Heart left ventricle (tissue), 13 donors: ENCODE results near the gene IRX2.

Experiments used
- POLR2A ChIP-seq, 2 donors: fragments of 450-650 bp; IDR thresholded peaks; one replicate each; pipeline ENCODE4 v1.6.1; 2017; ENCODE audit warnings: antibody characterized with exemption in 2 of 2, mild to moderate bottlenecking in 2 of 2, moderate library complexity in 2 of 2
- TF ChIP-seq, protein P1 (sequence below), 12 donors: fragments of 200-600 bp; sonication (generic) in 4 of 12; IDR thresholded peaks; one replicate each; pipeline versions ENCODE4 v1.5.0 to v1.8.0; 2018 to 2022; ENCODE audit warnings: antibody characterized with exemption in 12 of 12, mild to moderate bottlenecking in 5 of 12
- donor health status: ischemic (EF 13 %, LVEDD 7.1; RV severe dilation, severe dysfunction).
- donor health status: DM: no; HTN: yes; CAD: no.
- donor health status: DM: no; HTN: no; CAD: no.
- donor health status: ischemic (EF 25% LVEDD 6.9; RV normal size, moderate dysfunction).
- donor health status: ischemic (EF 25% LVEDD 5.7; RV mildly dilated, moderate dysfunction).
- donor health status: ischemic (EF 35%, LVEDD 5.7; RV mildly dilated, moderate dysfunction).
- donor health status: nonischemic (EF 11% LVEDD 7.7; RV severe dilation, severe dysfunction).
- donor health status: DM: yes; HTN: yes; CAD: no.
- donor health status: PGD.
- donor health status: ischemic (EF 29% LVEDD 5.4; RV normal size, mild dysfunction).
- donor health status: nonischemic (EF 23%, LVEDD 6.1; RV moderate dilation, normal function).

DNA sequence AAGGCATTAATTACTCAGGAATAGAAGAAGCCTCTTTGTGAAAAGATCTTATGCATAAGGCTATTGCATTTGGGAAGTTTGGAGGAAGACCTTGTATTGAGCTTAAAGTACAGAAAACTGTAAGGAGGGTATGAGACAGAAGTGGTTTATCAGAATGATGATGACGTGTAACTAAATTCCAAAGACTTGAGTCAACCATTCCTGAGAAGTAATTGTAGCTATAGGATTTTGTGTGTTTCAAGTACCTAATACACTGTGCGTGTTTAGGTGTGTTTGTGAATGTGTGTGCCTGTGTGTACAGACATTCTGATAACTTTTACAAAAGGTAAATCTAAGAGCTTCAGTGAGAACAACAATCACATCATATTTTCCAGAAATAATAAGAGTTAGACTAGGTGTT, 46.5 kb upstream of the IRX2 start:
- TF ChIP-seq, protein P1, sequence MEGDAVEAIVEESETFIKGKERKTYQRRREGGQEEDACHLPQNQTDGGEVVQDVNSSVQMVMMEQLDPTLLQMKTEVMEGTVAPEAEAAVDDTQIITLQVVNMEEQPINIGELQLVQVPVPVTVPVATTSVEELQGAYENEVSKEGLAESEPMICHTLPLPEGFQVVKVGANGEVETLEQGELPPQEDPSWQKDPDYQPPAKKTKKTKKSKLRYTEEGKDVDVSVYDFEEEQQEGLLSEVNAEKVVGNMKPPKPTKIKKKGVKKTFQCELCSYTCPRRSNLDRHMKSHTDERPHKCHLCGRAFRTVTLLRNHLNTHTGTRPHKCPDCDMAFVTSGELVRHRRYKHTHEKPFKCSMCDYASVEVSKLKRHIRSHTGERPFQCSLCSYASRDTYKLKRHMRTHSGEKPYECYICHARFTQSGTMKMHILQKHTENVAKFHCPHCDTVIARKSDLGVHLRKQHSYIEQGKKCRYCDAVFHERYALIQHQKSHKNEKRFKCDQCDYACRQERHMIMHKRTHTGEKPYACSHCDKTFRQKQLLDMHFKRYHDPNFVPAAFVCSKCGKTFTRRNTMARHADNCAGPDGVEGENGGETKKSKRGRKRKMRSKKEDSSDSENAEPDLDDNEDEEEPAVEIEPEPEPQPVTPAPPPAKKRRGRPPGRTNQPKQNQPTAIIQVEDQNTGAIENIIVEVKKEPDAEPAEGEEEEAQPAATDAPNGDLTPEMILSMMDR (IDR thresholded peaks at IDR 0.05), result no peak
- TF ChIP-seq POLR2A (IDR thresholded peaks at IDR 0.05), result no peak
